Inflammatory macrophage (primary cell): ENCODE results near the gene TARS3.
"Not testable (repeated sequence)": the region's sequence is repeated elsewhere in the genome, so short reads cannot be mapped to it uniquely, and the experiment has no call there.

Experiments used
- DNase-seq, 2 donors: peaks; one replicate each; pipeline ENCODE4 v3.0.0-alpha.2; 2020 to 2022

Gene TARS3

GRCh38 chr15:101654171-101654570 lies 70.1 kb downstream of the TARS3 start:
- peak; percentile 59 to 68 for DNase-seq

DNA sequence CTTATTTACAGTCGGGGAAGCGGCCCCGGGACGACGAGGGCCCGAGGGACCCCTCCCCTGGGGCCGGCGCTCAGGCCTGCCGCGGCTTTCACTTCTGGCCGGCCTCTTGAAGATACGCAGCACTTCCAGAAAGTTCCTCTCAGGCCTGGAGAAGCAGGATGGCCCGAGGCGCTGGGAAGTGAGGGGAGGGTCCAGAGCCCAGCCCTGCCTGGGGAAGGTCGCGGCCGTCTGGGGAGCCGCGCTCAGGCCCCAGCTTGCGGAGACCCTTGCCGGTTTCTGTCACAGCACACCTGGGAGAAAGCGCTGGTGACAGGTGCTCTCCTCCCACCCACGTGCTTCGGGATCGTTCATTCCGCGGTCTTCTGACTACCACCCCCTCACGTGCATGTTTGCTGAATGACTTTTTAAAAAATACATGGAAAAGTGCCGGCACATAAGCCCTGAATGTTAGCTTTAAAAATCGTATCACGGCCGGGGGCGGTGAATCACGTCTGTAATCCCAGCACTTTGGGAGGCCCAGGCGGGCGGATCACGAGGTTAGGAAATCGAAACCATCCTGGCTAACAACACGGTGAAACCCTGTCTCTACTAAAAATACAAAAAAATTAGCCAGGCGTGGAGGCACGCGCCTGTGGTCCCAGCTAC lies 71.4 kb downstream of the TARS3 start:
- DNase-seq: no peak

DNA sequence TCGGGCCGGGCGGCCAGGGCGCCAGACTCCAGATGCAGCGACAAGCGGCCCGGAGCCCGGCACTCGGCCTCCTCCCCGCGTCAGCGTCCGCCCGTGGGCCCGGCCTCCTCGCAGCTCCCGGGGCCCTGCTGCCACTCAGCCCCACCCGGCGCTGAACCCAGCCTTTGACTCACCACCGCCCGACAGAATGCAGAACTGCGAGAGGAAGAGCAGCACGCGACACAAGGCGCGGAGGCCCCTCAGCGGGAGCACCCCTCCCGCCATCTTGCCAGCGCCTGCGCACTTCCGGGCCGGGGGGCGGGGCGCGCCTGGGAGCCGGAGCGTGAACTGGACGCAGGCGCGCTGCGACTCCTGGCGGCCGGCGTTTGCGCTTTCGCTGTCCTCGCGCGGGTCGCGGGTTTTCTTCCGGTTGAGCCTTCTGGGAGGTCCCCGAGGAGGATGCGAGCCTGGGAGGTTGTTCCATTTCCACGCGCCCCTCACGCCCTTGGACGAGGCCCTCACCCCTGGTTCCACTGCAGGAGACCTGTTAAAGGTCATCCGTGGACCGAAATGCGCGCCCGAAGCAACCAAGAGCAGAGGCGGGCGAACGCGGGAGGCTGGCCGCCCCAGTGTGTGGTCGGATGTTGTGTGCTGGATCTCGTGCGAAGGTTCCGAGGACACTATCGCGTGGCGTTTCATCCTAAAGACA lies 72.0 kb downstream of the TARS3 start, which contains the start of gene TM2D3:
TM2D3 (minus strand) TSS at position 284 of the 688 bp plus-strand sequence; CDS start at position 264, 20 bp downstream.
- peak; percentile 97 for DNase-seq

GRCh38 chr15:101651554-101652097 lies 72.6 kb downstream of the TARS3 start:
- DNase-seq: no peak

DNA sequence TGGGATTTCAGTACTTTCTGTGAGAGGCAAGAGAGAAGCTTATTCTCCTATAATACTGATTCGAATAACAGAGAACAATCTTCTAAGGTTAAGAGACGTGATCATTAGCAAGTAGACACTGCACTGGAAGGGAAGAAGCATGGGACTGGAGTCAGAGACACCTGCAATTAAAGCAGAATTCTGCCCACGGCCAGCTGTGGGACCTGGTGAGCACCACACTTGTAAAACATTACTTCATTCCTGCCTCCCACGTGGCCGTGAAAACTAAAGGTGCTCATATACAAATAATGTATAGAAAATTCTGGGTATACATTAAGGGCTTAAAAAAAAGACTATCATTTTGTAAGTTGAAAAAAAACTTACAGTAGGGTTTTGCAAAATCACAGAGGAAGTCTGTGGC lies 74.1 kb downstream of the TARS3 start:
- DNase-seq: no peak

DNA sequence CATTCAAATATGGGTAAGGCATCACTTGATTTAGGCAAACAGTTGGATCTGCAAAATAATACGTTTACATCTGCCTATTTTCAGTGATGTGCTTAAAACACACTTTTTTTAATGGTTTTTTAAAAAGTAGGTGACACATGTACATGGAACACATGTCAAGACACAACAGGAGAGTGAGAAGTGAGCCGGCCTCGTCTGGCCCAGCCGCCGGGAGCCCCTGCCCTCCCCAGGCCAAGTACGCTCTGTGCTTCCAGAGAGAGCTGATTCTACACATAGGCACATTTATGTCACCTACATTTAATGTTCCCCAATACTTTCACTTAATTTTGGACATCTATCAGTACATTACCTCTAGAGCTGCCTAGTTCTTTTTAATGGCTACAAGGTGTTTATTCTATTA lies 75.9 kb downstream of the TARS3 start:
- DNase-seq: no peak

- no peak for DNase-seq
Observed at GRCh38 chr15:101647251-101647650, 77.0 kb downstream of the TARS3 start.

GRCh38 chr15:101646672-101647071 lies 77.6 kb downstream of the TARS3 start:
- peak; percentile 25 to 33 for DNase-seq

DNA sequence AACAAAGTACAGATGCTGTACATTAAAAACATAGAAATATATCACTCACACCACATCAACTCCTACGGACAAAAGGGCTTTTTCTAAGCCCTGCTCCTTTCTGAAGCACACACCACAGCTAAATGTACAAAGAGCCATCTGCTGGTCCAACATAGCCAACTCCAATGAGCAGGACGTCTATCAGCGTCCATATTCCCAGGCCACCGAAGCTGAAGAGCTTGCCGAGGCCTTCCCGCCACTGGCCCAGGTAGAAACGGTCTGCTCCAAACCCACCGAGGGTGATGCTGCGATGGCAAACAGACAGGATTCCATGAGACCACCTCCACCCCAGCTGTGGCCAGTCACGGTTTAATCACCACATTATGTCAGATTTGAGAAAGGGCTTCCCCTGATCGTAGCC lies 81.9 kb downstream of the TARS3 start:
- DNase-seq: no peak

DNA sequence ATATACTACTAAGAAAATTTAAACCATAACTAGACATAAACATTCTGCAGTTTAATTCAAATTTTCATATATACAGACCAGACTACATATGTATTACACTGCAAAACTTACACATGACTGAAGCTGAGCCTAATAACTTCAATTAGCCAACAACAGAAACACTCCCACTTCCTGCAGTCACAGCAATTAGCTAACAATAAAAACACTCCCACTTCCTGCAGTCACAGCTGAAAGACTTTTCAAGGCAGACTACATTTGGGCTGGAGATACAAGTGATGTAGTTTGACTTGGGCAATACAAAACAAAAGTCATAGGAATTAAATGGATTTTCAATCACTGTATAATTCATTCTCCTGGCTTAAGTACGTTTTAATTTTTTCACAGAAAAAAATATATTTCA lies 82.4 kb downstream of the TARS3 start:
- peak; percentile 85 to 94 for DNase-seq

- peak; percentile 89 to 92 for DNase-seq
Observed at GRCh38 chr15:101641129-101641764, 83.0 kb downstream of the TARS3 start.

- DNase-seq: no peak
Observed at GRCh38 chr15:101639667-101640066, 84.6 kb downstream of the TARS3 start.

GRCh38 chr15:101637919-101638318 lies 86.4 kb downstream of the TARS3 start:
- no peak for DNase-seq

GRCh38 chr15:101637516-101637915 lies 86.8 kb downstream of the TARS3 start:
- DNase-seq: no peak

- no peak for DNase-seq
Observed at GRCh38 chr15:101637038-101637437, 87.2 kb downstream of the TARS3 start.

DNA sequence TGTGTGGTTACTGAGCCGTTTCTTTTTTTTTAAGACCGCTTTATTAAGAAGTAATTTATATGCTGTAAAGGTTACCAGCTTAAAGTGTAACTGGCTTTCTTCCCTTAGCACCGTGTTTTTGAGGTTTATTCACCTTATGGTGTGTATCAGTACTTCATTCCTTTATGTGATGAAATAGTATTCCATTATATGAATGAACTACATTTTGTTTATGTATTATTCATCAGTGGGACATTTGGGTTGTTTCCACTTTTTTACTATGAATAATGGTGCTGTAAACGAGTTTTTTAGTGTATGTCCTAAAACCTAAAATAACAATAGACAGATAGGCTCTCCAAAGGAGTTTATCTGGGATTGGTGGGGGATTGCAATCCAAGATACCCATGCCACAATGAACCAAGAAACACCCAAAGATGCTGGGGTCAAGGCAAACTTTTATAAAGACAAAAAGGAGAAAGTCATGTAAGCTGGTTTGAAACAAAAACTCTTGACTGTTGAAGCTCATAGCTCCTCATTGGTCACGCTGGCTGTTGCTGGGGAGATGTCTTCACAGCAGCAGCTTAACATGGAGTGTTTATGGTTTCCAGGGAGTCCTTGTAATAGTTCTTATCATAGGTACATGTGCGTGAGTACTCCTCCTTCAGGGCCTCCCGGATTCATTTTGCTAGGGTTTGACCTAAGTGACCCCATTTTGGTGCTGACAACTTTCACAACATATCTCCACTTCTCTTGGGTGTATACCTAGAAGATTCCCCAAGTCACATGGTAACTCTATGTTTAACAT lies 88.1 kb downstream of the TARS3 start:
- no peak for DNase-seq

DNA sequence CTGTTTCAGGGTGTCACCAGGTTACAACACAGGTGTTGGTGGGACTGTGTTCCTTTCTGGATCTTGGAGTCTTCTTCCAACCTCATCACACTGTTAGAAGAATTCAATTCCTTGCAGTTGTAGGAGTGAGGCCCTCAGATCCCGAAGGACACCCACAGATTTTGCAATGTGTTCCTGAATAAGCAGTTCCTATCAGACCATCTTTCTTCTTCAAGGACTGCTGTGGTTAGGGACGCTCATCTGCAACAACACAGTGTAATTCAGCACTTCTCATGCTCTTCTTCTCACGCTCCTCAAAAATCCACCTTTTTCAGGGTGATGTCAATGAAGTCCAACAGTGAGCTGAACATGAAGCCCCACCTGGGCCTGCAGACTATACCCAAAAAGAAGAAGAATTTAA lies 90.9 kb downstream of the TARS3 start:
- DNase-seq: no peak

DNA sequence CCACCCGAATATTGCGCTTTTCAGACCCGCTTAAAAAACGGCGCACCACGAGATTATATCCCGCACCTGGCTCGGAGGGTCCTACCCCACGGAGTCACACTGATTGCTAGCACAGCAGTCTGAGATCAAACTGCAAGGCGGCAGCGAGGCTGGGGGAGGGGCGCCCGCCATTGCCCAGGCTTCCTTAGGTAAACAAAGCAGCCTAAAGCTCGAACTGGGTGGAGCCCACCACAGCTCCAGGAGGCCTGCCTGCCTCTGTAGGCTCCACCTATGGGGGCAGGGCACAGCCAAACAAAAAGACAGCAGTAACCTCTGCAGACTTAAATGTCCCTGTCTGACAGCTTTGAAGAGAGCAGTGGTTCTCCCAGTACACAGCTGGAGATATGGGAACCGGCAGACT lies 97.5 kb downstream of the TARS3 start:
- not testable (repeated sequence) for DNase-seq

GRCh38 chr15:101625980-101626379 lies 98.3 kb downstream of the TARS3 start:
- DNase-seq: peak in 1 of 2 donors; percentile 22

GRCh38 chr15:101625184-101625583 lies 99.1 kb downstream of the TARS3 start:
- DNase-seq: peak; percentile 77 to 92

GRCh38 chr15:101623367-101624304 lies 100.6 kb downstream of the TARS3 start:
- no peak for DNase-seq

DNA sequence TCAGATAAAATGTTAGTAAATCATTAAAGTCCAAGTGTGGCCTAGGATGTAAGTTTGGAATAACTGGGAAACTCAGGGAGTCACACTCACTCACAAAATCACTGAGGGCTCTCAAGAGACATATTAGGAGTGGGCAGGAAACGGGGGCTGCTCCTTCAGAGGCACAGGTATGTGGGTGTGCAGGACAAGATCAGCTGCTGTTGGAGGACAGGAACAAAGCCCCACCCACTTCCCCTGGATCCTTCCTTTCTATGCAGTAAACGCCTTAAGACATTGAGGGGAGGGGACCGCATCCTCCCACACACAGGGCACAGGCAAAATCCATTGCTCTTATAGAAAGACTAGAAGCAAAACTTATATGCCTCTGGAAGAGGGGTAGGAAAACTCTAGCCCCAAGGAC lies 102.3 kb downstream of the TARS3 start:
- no peak for DNase-seq
